K562 (cell line): ENCODE data around the gene PTPN1. TPM values are rescaled to one million over a fixed set of nuclear protein-coding genes. Genes with fewer than 3 reads are reported as not detected.

ENCODE experiments used
- ATAC-seq: fragments of 200-7000 bp; cut with Tn5 transposase; 3 replicates; pipeline ENCODE4 v1.9.1; 2020; ENCODE audit warnings: moderate library complexity
- BruUV-seq: library from RNA; stranded (reverse); fragments of 400-500 nt; replicated peaks from 2 replicates; lab custom pipeline; 2021; lab: Mats Ljungman, UMichigan
- CTCF ChIA-PET: fragments of 300-600 bp; formaldehyde crosslinking; extraction: SDS; loops from one replicate; lab custom pipeline; 2021; ENCODE audit warnings: low intra/inter-chr PET ratio; lab: Yijun Ruan, JAX
- POLR2A ChIA-PET: fragments of 300-600, 350-650 bp; sonication (Branson Sonifier 250); formaldehyde crosslinking; extraction: SDS; loops from one replicate; lab custom pipeline; 2021; ENCODE audit warnings: antibody characterized with exemption, inconsistent platforms; lab: Yijun Ruan, JAX
- DNase-seq, 4 experiments: peaks; one replicate each; pipeline versions ENCODE4 v3.0.0 to v3.0.0-alpha.2; 2011 to 2018; ENCODE audit warnings: low spot score in 3 of 4, mixed read lengths in 3 of 4; ENCODE audit errors: extremely low read depth in 1 of 4
- FAIRE-seq: peaks from 2 replicates; lab custom pipeline; 2011; peaks lifted over from hg19 to GRCh38; lab: Jason Lieb, UNC
- H2AFZ ChIP-seq: 2 replicates; pipeline ENCODE4 v1.6.0; 2011; ENCODE audit warnings: low read depth, low read length, control low read depth, inconsistent platforms
- H3K27ac ChIP-seq: fragments of 200-600 bp; 3 replicates; pipeline ENCODE4 v1.8.0; 2011; ENCODE audit warnings: low read depth, mild to moderate bottlenecking, control low read depth, inconsistent platforms, low read length, moderate library complexity, mixed read lengths; ENCODE audit errors: extremely low read depth
- H3K27me3 ChIP-seq, 2 experiments: fragments of 300-600 bp in 1 of 2; 2 replicates in 1 of 2; 3 replicates in 1 of 2; pipeline versions ENCODE4 v1.6.0 to v1.8.0; 2011; ENCODE audit warnings: inconsistent platforms in 2 of 2, low read length in 2 of 2, mild to moderate bottlenecking in 1 of 2, mixed read lengths in 1 of 2, moderate library complexity in 1 of 2; ENCODE audit not compliant: control insufficient read depth in 2 of 2, insufficient read depth in 2 of 2
- H3K36me3 ChIP-seq: fragments of 300-600 bp; 3 replicates; pipeline ENCODE4 v1.8.0; 2011; ENCODE audit warnings: mild to moderate bottlenecking, low read length, inconsistent platforms; ENCODE audit not compliant: control insufficient read depth, insufficient read depth
- H3K4me1 ChIP-seq, 2 experiments: fragments of 200-600 bp in 1 of 2; replicated peaks in 1 of 2; 2 replicates in 1 of 2; 3 replicates in 1 of 2; pipeline versions ENCODE4 v1.5.1 to v1.8.0; 2011; ENCODE audit warnings: inconsistent platforms in 2 of 2, low read length in 2 of 2, mild to moderate bottlenecking in 1 of 2, mixed read lengths in 1 of 2, moderate library complexity in 1 of 2; ENCODE audit not compliant: control insufficient read depth in 2 of 2, insufficient read depth in 2 of 2
- H3K4me2 ChIP-seq: 2 replicates; pipeline ENCODE4 v1.6.1; 2011; ENCODE audit warnings: low read length, control low read depth, inconsistent platforms, mixed read lengths; ENCODE audit not compliant: insufficient read depth
- H3K4me3 ChIP-seq: fragments of 200-600 bp; sonication (generic), shearing (Covaris generic); 2 replicates; pipeline ENCODE4 v1.5.1; 2016; ENCODE audit warnings: control low read depth, inconsistent platforms
- H3K79me2 ChIP-seq: fragments of 200-600 bp; 3 replicates; pipeline ENCODE4 v1.8.0; 2011; ENCODE audit warnings: low read length, inconsistent platforms; ENCODE audit not compliant: control insufficient read depth, insufficient read depth
- H3K9ac ChIP-seq, 2 experiments: 2 replicates each; pipeline versions ENCODE4 v1.6.0 to v1.6.1; 2011; ENCODE audit warnings: low read depth in 2 of 2, low read length in 2 of 2, control low read depth in 1 of 2, inconsistent platforms in 1 of 2, mild to moderate bottlenecking in 1 of 2, mixed read lengths in 1 of 2; ENCODE audit not compliant: insufficient read depth in 1 of 2
- H3K9me1 ChIP-seq: one replicate; pipeline ENCODE4 v1.6.0; 2011; ENCODE audit warnings: inconsistent platforms, mild to moderate bottlenecking, low read length, moderate library complexity; ENCODE audit not compliant: control insufficient read depth, insufficient read depth
- H3K9me3 ChIP-seq: replicated peaks from 2 replicates; pipeline ENCODE4 v1.5.1; 2011; ENCODE audit warnings: low read depth, low read length, inconsistent platforms; ENCODE audit not compliant: control insufficient read depth, insufficient read depth
- H4K20me1 ChIP-seq: replicated peaks from 2 replicates; pipeline ENCODE4 v1.6.1; 2011; ENCODE audit warnings: low read length, inconsistent platforms, mixed read lengths; ENCODE audit not compliant: control insufficient read depth, insufficient read depth
- BRF1 ChIP-seq: IDR thresholded peaks from 3 replicates; pipeline ENCODE4 v1.6.1; 2011; ENCODE audit warnings: borderline replicate concordance, mild to moderate bottlenecking; ENCODE audit not compliant: insufficient read length; ENCODE audit errors: extremely low read depth
- CHD2 ChIP-seq: IDR thresholded peaks from 2 replicates; pipeline ENCODE4 v1.6.1; 2011; ENCODE audit warnings: low read depth, low read length
- E2F5 ChIP-seq: sonication (generic); formaldehyde crosslinking; IDR thresholded peaks from 2 replicates; pipeline ENCODE4 v1.8.0; 2022; ENCODE audit warnings: mild to moderate bottlenecking, missing genetic modification reagents
- GTF3C2 ChIP-seq: IDR thresholded peaks from 3 replicates; pipeline ENCODE4 v1.6.1; 2011; ENCODE audit warnings: borderline replicate concordance, mild to moderate bottlenecking, moderate library complexity; ENCODE audit not compliant: insufficient read length; ENCODE audit errors: extremely low read depth
- RBM22 ChIP-seq: fragments of 200-400 bp; formaldehyde crosslinking; IDR thresholded peaks from 2 replicates; pipeline ENCODE4 v1.6.1; 2018; ENCODE audit warnings: low read length, low read depth; ENCODE audit not compliant: poor library complexity, severe bottlenecking
- RERE ChIP-seq: sonication (generic); formaldehyde crosslinking; IDR thresholded peaks from 2 replicates; pipeline ENCODE4 v1.8.0; 2023; ENCODE audit warnings: missing genetic modification reagents, mild to moderate bottlenecking, borderline replicate concordance
- SRSF1 ChIP-seq: fragments of 200-400 bp; formaldehyde crosslinking; IDR thresholded peaks from 2 replicates; pipeline ENCODE4 v1.6.1; 2017; ENCODE audit warnings: mild to moderate bottlenecking, low read depth, low read length, moderate library complexity
- WGBS: fragments of 100-300 bp; shearing (Covaris generic); methylation state at CpG from one replicate; pipeline ENCODE4 v1.1.6; 2016; ENCODE audit warnings: low coverage, mixed read lengths; ENCODE audit not compliant: insufficient coverage; ENCODE audit errors: missing lambda C conversion rate; 5-methylcytosine and 5-hydroxymethylcytosine counted together
- in situ Hi-C: fragments of 300-500 bp; cut with MboI; formaldehyde crosslinking; loops from 4 replicates; pipeline ENCODE4 v1.15.0; 2018; ENCODE audit warnings: inconsistent platforms, mixed read lengths
- intact Hi-C: fragments of 100-400 bp; cut with micrococcal nuclease; formaldehyde crosslinking; loops from 2 replicates; pipeline ENCODE4 v1.14.2; 2022
- polyA plus RNA-seq, 8 experiments: library from polyadenylated mRNA; depleted of rRNA in 4 of 8; stranded (reverse) in 5 of 8; unstranded in 3 of 8; fragments of >200 nt; fragmentation: Nextera tagmentation in 2 of 8; fragmentation: Illumina TruSeq in 1 of 8; extraction: Ambion mirVana in 2 of 8; extraction: Trizol in 1 of 8; gene quantifications; 2 replicates each; pipeline versions ENCODE4 v1.2.1 to v1.2.3, GENCODE V29; 2011 to 2014; ENCODE audit warnings: inconsistent platforms in 1 of 8, missing spikeins in 1 of 8
- total RNA-seq, 7 experiments: library from RNA; depleted of rRNA in 6 of 7; stranded (reverse); fragments of >200 nt in 6 of 7; fragmentation: Illumina TruSeq in 2 of 7; extraction: Trizol in 2 of 7; gene quantifications; 2 replicates each; pipeline versions ENCODE4 v1.2.1 to v1.2.3, GENCODE V29; 2011 to 2021; ENCODE audit warnings: low replicate concordance in 1 of 7
- TF ChIP-seq, protein P1 (sequence below): fragments of 450-650 bp; formaldehyde crosslinking; IDR thresholded peaks from 2 replicates; pipeline ENCODE4 v1.4.0; 2020; ENCODE audit warnings: mild to moderate bottlenecking, moderate library complexity

Gene PTPN1
- total and polyA plus RNA-seq, 9 of the 15 experiments (the other 6 are each of a cell fraction or from before 2014, with no cell fraction given), result 11.0 to 85.3 (median 54.0) TPM

DNA sequence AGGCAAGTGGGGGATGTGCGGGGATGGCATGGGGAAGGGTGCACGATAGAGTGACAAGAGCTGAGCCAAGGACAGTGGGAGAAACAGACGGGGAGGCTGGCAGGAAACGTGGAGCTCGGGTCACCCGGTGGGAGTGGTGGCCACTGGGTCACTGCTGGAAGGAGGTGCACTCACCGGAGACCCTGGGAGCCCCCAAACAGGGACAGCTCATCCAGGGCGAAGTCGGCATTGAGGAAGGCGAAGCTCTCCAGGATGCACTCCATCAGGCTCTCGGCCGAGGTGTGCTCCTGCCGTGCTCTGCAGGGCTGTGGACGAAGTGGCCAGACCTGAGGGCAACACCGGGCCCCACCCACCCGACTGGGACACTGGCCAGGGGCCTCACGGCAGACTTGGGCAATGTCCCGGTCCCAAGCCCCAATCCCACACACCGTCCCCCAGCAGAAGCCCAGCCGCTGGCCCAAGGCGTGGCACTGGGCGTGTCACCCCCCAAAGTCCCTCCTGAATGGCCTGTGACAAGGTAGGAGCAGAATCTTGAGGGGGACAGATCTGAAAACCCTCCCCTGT, 87.3 kb downstream of the PTPN1 start (continued):
- no peak for TF ChIP-seq RERE (CRISPR knock-in tag)
- no peak for TF ChIP-seq SRSF1
- TF ChIP-seq RBM22, result peak; percentile 24

- ChIA-PET CTCF (no interaction called here), POLR2A (interaction anchor here (0.6 to 1.1 kb wide), 2 partner anchors 21 to 120 kb away, joined by 3 read pairs; no protein-coding TSS in a partner anchor)
- H3K9ac ChIP-seq, result 0 out of 4 replicates have a peak overlapping the region, but pooled peaks of 1 of the 2 experiments have one; percentile 19
- ATAC-seq (no peak), DNase-seq (no peak), FAIRE-seq (no peak)
- H4K20me1 ChIP-seq, result no peaks in the 10 kb centered on the region
- H3K36me3 ChIP-seq, result peaks cover 57% of the 10 kb centered on the region
- H3K27ac ChIP-seq, result no peak overlapping the region
- H3K9me3 ChIP-seq, result no peaks in the 10 kb centered on the region
- H3K4me3 ChIP-seq, result no peak overlapping the region
- in situ Hi-C loops, result no loop called here
- WGBS, result 70% methylated on average over 7 of the region's 7 CpGs
- H3K79me2 ChIP-seq, result no peaks in the 10 kb centered on the region
- H3K4me1 ChIP-seq, result peaks cover 0 to 26% of the 10 kb centered on the region in 2 experiments; a peak in 2 of 5 replicates
- H3K27me3 ChIP-seq, result no peaks in the 10 kb centered on the region
- intact Hi-C loops, result loop anchor here (5.0 kb wide), 1 partner anchor 189 kb away; no protein-coding TSS in a partner anchor
- no peak overlapping the region for H2AFZ ChIP-seq
- BruUV-seq, result no TSS peak
- no peak overlapping the region for H3K4me2 ChIP-seq
- no peaks in the 10 kb centered on the region for H3K9me1 ChIP-seq
- TF ChIP-seq GTF3C2, result no peak
- no peak for TF ChIP-seq CHD2
- TF ChIP-seq BRF1, result no peak
- no peak for TF ChIP-seq E2F5 (CRISPR knock-in tag)
- TF ChIP-seq, protein P1, sequence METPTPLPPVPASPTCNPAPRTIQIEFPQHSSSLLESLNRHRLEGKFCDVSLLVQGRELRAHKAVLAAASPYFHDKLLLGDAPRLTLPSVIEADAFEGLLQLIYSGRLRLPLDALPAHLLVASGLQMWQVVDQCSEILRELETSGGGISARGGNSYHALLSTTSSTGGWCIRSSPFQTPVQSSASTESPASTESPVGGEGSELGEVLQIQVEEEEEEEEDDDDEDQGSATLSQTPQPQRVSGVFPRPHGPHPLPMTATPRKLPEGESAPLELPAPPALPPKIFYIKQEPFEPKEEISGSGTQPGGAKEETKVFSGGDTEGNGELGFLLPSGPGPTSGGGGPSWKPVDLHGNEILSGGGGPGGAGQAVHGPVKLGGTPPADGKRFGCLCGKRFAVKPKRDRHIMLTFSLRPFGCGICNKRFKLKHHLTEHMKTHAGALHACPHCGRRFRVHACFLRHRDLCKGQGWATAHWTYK (CRISPR knock-in tag), result no peak
Observed at GRCh38 chr20:50598074-50598473, 87.9 kb downstream of the PTPN1 start.
